GM18867 (cell line): ENCODE results near the gene TEN1.

Experiments used
- ATAC-seq: cut with Tn5 transposase; IDR thresholded peaks from one replicate; pipeline ENCODE4 v1.9.1; 2021; ENCODE audit warnings: mild to moderate bottlenecking, moderate library complexity; ENCODE audit not compliant: unreplicated experiment

Gene TEN1

DNA sequence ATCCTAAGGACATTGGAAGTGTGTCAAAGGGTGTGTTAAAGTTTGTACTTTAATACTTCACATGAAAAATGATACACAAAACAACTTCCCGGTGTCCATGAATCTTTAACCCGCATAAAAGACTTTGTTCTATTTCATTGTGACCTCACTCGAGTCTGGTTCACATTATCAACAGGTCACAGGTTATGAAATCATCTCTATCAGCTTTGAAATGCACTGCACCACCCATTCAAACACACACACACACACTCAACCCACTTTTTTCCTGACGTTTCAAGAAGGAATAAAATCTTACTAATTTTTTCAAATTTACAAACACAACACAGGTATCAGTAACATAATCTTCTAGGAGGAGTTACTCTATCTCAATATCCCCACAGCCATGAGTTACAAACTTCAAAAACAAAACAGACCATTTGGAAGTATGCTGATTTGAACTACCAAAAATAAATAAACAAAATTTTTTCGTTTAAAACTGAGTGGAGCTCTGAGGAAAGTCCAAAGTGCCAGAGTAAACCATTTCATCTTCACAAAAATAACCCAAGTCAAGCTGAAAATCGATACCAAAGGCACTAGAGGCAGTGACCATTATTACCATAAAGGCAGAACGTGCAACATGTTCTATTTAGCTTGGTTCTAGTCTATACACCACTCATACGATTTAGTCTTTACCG lies 2.7 kb upstream of the TEN1 start:
- no peak for ATAC-seq

DNA sequence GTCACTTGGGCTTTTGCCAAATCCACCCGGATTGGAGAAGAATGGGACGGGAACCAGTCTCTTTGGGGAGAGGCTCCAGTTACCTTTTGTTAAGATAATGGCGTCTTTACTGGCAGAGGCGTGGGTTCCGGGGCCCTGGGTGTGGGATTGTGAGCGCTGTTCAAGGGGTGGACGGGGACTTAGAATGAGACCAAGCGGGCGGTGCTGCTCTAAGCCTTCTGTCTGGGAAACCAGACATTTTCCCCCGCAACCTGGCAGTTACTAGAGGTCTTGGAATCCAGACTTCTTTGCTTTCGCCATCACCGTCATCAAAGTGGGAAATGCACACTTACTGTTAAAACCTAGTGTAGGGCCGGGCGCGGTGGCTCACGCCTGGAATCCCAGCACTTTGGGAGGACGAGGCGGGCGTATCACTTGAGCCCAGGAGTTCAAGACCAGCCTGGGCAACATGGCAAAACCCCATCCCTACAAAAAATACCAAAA lies 706 bp downstream of the TEN1 start:
- peak; percentile 23 for ATAC-seq

DNA sequence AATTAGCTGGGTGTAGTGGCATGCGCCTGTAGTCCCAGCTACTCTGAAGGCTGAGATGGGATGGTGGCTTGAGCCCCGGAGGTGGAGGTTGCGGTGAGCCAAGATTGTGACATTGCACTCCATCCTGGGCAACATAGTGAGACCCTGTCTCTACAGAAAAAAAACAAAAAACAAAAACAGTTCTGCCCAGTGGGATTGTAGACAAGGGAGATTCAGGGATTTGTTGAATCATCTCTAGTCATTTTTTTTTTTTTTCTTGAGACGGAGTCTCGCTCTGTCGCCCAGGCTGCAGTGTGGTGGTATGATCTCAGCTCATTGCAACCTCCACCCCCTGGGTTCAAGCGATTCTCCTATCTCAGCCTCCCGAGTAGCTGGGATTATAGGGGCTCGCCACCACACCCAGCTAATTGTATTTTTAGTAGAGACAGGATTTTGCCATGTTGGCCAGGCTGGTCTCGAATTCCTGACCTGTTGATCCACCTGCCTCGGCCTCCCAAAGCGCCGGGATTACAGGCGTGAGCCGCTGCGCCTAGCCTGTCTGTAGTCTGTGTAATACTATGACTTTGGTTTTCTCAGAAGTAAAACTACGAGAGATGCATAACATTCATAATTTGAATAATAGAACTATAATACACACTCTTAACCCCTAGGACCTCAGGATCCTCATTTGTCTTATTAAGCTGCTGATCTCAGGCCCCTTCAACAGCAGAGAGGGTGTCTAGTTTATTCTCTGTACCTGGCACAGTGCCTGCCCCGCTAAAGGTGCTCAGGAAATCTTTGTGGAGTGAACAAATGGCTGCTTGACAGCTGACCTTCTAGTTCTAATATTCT lies 1.4 kb downstream of the TEN1 start:
- no peak for ATAC-seq

DNA sequence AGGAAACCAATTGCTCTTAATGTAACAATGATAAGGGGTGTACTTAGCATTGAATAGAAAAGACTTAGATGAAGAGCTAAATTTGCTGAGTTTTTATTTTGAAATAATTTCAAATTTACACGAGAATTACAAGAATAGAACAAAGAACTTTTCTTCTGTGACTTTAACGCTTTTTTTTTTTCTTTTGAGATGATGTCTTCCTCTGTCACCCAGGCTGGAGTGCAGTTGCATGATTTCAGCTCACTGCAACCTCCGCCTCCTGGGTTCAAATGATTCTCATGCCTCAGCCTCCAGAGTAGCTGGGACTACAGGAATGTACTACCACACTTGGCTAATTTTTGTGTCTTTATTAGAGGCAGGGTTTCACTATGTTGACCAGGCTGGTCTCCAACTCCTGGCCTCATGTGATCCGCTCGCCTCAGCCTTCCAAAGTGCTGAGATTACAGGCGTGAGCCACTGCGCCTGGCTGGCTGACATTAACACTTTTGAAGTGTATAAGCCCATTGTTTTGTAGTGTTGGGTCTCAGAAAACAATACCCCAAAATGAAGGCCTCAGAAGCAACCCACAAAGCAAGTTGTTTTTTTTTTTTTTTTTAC lies 2.1 kb downstream of the TEN1 start:
- ATAC-seq: no peak

DNA sequence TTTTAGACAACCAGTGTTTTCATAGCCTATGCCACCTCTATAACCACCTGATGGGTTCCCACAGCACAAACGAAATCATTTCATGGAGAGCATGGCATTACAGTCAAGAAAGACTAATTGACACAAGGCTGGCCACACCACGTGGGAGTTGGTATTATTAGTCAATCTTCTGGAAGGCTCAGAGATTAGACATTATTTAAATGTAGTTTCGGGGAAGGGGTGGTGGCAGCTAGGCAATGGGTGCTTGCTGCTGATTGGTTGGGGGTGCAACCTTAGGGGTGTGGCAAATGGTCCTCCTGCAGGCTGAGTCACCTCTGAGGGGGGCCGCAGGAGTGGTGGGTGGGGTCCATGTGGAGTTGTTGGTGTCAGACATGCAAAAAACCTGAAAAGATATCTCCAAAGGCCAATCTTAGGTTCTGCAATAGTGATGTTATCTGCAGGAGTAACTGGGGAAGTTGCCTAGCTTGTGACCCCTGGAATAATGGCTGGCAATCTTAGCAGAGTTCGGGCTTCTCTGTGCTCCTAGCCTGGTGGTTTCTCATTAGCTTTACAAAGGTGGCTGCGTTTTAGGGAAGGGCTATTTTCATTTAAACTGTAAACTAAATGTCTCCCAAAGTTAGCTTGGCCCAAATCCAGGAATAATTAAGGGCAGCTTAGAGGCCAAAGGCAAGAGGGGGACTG lies 4.6 kb downstream of the TEN1 start:
- no peak for ATAC-seq

DNA sequence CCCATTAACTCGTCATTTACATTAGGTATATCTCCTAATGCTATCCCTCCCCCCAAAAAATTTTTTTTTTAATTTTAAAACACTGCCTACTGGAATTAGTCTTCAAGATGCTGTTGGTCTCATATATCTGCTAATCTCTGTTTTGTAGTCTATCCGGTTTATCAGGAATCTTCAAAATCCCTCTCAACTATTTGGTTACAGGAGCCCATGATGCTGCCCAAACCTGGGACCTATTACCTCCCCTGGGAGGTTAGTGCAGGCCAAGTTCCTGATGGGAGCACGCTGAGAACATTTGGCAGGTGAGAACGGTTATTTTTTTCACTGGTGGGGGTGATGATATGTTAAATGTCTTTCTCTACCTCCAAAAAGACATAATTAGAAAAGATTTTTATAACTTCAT lies 6.9 kb downstream of the TEN1 start:
- ATAC-seq: no peak

DNA sequence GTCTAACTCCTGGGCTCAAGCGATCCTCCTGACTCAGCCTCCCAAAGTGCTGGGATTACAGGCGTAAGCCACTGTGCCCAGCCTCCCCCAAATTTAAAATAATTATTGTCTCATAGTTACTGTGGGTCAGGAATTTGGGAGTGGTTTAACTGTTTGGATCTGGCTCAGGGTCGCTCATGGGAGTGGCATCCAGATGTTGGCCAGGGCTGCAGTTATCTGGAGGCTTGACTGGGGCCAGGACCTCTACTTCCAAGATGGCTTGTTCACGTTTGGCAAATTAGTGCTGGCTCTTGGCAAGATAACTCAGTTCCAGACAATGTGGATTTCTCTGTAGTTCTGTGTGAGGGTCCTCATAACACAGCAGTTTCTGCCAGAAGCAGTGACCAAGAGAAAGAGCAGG lies 8.0 kb downstream of the TEN1 start:
- no peak for ATAC-seq

DNA sequence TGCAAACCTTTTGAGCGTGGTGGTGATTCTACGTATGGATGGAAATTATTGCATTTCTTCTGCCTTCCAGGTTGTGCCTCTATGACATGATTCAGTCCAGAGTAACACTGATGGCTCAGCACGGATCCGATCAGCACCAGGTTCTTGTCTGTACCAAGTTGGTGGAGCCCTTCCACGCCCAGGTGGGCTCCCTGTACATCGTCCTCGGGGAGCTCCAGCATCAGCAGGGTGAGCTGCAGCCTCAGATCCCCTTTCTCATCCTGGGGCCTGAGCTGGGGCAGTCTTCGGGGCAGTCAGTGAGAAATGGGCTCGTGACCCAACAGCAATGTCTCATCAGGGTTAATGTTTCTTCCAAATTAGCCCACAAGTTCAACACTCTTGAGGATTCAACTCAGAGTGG lies 12.4 kb downstream of the TEN1 start:
- no peak for ATAC-seq

DNA sequence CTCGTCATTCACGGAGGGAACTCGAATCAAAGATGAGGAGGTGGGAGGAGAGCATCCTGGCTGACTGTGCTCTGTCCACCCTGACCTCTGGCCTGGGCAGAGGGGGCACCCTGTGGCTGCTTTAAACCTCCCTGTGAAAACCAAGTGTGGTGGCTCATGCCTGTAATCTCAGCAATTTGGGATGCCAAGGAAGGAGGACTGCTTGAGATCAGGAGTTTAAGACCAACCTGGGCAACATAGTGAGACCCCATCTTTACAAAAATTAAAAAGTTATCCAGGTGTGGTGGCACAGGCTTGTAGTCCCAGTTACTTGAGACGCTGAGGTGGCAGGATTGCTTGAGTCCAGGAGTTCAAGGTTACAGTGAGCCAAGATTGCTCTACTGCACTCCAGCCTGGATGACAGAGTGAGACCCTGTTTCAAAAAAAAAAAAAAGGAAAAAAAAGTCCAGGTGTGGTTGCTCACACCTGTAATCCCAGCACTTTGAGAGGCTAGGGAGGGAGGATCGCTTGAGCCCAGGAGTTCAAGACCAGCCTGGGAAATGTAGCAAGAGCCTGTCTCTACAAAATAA lies 15.8 kb downstream of the TEN1 start:
- no peak for ATAC-seq

DNA sequence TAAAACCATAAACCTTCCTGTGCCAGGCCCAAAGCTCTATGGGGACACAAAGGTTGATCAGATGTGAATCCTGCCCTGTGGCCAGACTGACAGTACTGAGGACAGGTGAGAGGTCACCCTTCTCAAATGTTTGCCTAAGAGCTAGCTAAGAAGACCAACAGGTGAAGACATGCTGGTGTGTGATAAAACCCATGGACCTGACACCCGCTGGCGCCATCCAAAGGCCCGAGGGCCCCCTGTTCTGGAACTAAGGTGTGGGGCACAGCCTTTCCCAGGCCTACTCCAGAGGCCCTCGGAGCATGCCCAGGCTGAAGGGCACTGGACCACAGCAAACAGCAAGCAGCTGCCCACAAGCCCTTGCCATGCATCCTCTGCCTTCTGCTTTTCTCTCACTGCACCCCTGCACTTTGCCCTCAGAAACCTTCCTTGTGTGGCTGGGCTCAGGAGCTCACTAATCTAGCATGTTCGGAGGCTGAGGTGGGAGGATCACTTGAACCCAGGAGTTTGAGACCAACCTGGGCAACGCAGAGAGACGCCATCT lies 16.4 kb downstream of the TEN1 start:
- no peak for ATAC-seq

DNA sequence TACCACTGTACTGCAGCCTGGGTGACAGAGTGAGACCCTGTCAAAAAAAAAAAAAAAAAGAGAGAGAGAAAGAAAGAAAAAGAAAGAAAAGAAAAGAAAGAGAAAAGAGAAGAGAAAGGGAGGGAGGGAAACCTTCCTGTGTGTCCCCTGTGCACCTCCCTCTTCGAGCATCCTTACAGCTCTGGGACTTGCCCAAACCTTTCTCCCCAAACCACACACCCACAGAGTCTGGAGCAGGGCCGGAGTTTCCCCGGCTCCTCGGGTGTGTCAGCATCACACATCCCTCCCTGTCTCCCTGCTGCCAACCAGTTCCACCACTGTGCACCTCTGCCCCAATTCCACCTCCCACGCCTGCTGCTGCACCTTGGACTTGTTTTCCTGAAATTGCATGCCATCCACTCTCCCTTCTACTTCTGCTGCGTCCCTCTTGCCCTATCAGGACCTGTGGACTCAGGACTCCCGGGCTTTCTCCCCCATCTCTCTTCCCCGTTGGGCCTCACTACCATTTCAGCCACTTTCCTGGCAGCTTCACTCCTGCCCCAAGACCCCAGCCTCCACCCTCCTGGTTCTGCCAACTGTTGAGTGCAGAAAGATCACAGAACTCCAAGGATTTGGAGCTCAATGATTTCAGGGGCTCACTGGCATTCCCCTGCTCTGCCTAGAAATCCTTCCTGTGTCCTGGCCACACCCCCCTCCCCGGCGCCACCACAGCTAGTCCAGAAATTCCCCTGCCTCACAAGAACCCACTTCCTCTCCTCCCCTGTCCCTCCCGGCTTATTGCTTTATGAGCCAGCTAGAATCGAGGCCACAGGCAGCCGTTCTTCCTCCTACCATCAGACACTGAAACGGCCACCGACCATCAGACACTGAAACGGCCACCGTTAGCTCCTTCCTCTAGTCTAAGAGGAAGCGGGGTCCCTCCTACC lies 17.9 kb downstream of the TEN1 start:
- ATAC-seq: no peak

DNA sequence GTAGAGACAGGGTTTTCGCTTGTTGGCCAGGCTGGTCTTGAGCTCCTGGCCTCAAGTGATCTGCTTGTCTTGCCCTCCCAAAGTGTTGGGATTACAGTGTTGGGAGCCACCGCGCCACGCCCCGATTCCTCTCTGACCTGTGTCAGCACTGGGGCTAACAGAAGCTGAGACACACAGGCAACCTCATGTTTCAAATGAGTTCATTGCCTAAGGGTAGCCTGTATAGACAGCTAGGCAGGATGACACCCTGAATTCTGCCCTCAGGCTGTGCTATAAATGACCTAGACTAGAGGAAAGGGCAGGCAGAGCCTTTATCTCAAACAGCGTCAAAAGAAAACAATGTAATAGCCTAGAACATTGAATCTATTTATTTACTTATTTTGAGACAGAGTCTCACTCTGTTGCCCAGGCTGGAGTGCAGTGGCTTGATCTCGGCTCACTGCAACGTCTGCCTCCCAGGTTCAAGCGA lies 19.3 kb downstream of the TEN1 start:
- no peak for ATAC-seq

DNA sequence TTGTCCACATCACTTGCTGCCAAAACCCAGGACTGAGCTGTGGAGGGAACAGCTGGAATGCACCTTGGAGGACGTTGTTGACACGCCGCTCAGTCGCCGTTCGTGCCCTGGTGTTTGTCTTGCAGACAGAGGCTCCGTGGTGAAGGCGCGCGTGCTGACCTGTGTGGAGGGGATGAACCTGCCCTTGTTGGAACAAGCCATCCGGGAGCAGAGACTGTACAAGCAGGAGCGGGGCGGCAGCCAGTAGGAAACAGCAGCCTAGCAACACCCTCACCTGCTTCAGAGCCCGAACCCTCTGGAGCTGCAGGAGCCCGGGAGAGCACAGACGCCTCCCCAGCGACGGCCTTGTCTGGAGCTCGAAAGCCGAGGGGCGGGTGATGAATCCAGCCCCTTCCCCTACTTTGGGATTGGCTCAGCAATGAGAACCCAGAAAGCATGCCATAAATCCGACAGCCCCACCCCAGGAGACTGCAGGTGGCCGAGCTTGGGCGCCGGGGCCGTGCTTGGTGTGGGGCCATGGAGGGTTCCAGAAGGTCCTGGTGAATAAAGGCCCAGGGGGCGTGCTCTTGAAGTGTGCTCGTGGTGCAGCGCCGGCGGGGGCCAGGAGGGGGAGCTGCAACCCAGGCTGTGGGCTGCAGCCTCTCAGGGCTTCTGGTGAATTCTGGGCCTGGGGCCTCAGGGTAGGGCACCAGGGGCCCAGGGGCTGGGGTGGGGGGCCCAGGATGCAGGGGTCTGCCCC lies 21.1 kb downstream of the TEN1 start:
- no peak for ATAC-seq

DNA sequence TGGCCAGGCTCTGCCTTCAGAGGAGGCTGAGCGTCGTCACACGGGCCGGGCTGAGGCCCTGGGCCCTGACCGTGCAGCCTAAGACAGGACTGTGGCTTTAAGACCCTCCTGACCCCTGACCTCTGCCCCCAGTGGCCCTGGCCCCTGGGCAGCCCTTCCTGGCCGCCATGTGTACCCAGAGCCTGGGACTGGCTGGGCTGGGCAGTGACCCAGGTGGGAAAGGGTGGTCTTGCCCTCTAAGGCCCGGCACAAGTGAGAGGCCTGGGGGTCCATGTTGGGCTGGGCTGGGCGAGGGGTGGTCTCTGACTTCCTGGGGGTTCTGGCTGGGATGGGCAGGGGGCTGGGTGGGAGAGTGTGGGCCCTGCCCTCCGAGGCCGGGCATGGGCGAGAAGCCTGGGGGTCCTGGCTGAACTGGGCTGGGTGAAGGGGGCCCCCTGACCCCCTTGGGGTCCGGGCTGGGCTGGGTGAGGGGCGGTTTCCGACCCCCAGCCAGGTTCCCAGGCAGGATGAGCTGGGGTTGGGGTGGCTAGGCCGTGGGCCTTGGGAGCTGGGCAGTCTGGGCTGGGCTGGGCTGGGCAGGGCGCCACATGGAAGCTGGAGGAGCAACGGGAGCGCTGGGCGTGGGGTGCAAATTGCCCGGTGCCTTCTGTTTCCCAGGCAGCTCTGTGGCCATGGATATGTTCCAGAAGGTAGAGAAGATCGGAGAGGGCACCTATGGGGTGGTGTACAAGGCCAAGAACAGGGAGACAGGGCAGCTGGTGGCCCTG lies 21.9 kb downstream of the TEN1 start, which contains the start of gene CDK3:
TSS of gene CDK3 (plus strand) at position 101 of the 767 bp plus-strand sequence. CDS start at position 672, 571 bp downstream.
- no peak for ATAC-seq

DNA sequence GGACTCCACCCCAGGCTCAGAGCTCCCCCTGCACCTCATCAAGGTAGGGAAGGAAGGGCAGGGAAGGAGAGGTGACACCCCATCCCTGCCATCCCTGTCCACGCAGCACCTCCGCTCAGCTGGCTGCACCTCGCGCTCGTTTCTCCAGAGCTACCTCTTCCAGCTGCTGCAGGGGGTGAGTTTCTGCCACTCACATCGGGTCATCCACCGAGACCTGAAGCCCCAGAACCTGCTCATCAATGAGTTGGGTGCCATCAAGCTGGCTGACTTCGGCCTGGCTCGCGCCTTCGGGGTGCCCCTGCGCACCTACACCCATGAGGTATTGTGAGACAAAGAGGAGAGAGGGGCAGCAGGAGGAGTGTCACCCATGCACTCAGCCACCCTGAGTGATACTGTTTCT lies 23.1 kb downstream of the TEN1 start:
- ATAC-seq: no peak

DNA sequence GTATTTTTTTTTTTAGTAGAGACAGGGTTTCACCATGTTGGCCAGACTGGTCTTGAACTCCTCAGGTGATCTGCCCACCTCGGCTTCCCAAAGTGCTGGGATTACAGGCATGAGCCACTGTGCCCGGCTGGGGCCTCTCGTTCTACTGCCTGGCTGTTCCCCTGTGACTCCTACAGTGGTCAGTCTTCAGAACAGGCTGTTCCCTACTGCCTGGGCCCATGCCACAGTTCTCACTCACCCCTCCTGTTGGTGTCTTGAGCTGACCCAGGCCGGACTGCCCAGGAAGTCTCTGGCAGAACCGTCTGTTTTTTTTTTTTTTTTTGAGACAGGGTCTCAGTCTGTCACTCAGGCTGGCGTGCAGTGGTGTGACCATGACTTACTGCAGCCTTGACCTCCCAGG lies 24.9 kb downstream of the TEN1 start:
- no peak for ATAC-seq

DNA sequence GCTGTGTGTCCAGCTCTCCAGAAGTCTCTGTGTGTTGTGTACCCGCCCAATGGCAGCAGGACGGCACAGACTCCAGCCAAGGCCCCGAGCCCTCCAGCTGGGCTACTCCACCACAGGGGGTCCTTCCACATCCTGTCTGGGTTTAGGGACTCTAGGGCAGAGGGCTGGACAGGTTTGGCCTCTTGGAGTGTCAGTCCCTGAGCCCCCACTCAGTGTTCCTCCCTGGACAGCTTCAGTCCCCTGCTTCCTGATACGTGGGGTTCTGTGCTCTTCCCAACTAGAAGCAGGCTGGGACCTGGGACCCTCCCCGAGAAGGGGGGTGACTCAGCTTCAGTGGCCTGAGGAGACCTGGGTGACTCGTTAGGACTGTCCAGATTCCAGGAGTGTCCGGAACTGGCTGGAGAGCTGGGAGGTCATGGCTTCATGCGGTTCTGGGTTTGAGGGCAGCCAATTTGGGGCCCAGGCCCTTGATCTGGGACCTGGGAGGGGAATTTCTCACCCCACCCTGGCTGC lies 25.8 kb downstream of the TEN1 start:
- ATAC-seq: no peak
